ENCODE results near the gene TSPAN5.

The TSPAN5 gene

GRCh38 chr4:98544141-98544817 is 114.1 kb downstream of the TSPAN5 start:
- DNase-seq (ENCODE audit: low read depth in 1 of 2, low spot score in 1 of 2), result no peak
- Histone ChIP-seq H3K27me3 (ENCODE audit: insufficient read depth, poor library complexity, severe bottlenecking) (peaks cover 2% of the 10 kb centered on the region), H3K27ac (replicated peaks) (no peak overlapping the region), H3K4me3 (replicated peaks; ENCODE audit: insufficient read depth, low read length) (no peak overlapping the region)
- TF ChIP-seq CTCF (IDR thresholded peaks at IDR 0.05; ENCODE audit: insufficient read depth, low read length), result no peak
- TF ChIP-seq SPI1 (IDR thresholded peaks at IDR 0.05; ENCODE audit: borderline replicate concordance, low read depth), result no peak
- no peak for TF ChIP-seq POLR2AphosphoS5 (IDR thresholded peaks at IDR 0.05; ENCODE audit: low read depth)
- no peak for TF ChIP-seq GABPA (IDR thresholded peaks at IDR 0.05; ENCODE audit: low read depth)
- TF ChIP-seq, protein P1, sequence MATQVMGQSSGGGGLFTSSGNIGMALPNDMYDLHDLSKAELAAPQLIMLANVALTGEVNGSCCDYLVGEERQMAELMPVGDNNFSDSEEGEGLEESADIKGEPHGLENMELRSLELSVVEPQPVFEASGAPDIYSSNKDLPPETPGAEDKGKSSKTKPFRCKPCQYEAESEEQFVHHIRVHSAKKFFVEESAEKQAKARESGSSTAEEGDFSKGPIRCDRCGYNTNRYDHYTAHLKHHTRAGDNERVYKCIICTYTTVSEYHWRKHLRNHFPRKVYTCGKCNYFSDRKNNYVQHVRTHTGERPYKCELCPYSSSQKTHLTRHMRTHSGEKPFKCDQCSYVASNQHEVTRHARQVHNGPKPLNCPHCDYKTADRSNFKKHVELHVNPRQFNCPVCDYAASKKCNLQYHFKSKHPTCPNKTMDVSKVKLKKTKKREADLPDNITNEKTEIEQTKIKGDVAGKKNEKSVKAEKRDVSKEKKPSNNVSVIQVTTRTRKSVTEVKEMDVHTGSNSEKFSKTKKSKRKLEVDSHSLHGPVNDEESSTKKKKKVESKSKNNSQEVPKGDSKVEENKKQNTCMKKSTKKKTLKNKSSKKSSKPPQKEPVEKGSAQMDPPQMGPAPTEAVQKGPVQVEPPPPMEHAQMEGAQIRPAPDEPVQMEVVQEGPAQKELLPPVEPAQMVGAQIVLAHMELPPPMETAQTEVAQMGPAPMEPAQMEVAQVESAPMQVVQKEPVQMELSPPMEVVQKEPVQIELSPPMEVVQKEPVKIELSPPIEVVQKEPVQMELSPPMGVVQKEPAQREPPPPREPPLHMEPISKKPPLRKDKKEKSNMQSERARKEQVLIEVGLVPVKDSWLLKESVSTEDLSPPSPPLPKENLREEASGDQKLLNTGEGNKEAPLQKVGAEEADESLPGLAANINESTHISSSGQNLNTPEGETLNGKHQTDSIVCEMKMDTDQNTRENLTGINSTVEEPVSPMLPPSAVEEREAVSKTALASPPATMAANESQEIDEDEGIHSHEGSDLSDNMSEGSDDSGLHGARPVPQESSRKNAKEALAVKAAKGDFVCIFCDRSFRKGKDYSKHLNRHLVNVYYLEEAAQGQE (IDR thresholded peaks at IDR 0.05; ENCODE audit: insufficient replicate concordance, low read depth), result no peak

GRCh38 chr4:98542011-98542410 is 116.4 kb downstream of the TSPAN5 start:
- H3K4me3 ChIP-seq (replicated peaks; ENCODE audit: insufficient read depth, low read length), result no peak overlapping the region
- peaks cover 2% of the 10 kb centered on the region for H3K27me3 ChIP-seq (ENCODE audit: insufficient read depth, poor library complexity, severe bottlenecking)
- no peak overlapping the region for H3K27ac ChIP-seq (replicated peaks)
- DNase-seq (ENCODE audit: low read depth in 1 of 2, low spot score in 1 of 2), result no peak
- TF ChIP-seq SPI1 (IDR thresholded peaks at IDR 0.05; ENCODE audit: borderline replicate concordance, low read depth) (no peak), CTCF (IDR thresholded peaks at IDR 0.05; ENCODE audit: insufficient read depth, low read length) (no peak), GABPA (IDR thresholded peaks at IDR 0.05; ENCODE audit: low read depth) (no peak), POLR2AphosphoS5 (IDR thresholded peaks at IDR 0.05; ENCODE audit: low read depth) (no peak)
- TF ChIP-seq, protein P1 (IDR thresholded peaks at IDR 0.05; ENCODE audit: insufficient replicate concordance, low read depth), result no peak

DNA sequence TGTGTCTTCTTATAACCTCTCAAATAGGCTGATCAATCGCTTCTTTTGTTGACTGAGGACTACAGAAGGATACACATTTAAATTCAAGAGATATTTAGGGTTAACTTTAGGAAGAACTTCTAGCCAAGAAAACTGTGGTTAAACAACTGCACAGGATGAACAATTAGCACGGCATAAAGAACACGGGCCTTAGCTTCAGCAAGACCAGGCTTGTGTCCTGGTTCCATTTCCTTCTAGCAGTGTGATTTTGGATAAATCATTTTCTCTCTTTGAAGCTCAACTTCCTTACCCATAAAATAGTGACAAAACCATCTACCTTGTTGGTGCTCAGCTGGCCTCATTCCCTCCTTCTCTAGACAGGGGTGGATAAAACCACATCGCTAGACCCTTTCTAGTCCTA is 117.6 kb downstream of the TSPAN5 start:
- DNase-seq (ENCODE audit: low read depth in 1 of 2, low spot score in 1 of 2), result no peak
- peaks cover 2% of the 10 kb centered on the region for H3K27me3 ChIP-seq (ENCODE audit: insufficient read depth, poor library complexity, severe bottlenecking)
- no peak for TF ChIP-seq GABPA (IDR thresholded peaks at IDR 0.05; ENCODE audit: low read depth)
- no peak for TF ChIP-seq CTCF (IDR thresholded peaks at IDR 0.05; ENCODE audit: insufficient read depth, low read length)
- TF ChIP-seq, protein P1 (IDR thresholded peaks at IDR 0.05; ENCODE audit: insufficient replicate concordance, low read depth), result no peak
- TF ChIP-seq POLR2AphosphoS5 (IDR thresholded peaks at IDR 0.05; ENCODE audit: low read depth), result no peak
- no peak for TF ChIP-seq SPI1 (IDR thresholded peaks at IDR 0.05; ENCODE audit: borderline replicate concordance, low read depth)

More for the DNA sequence above, 117.6 kb downstream of the TSPAN5 start:
- Histone ChIP-seq H3K4me3 (replicated peaks; ENCODE audit: insufficient read depth, low read length) (no peak overlapping the region), H3K27ac (replicated peaks) (no peak overlapping the region)

Data from HL-60 (cell line).